Rectal smooth muscle tissue (tissue), 1 donor: ENCODE measurements around the gene BFSP2.

ENCODE experiments used
- H3K27ac ChIP-seq: one replicate; pipeline ENCODE4 v1.7.0; 2013; ENCODE audit warnings: low read depth, low read length, inconsistent platforms
- H3K27me3 ChIP-seq: one replicate; pipeline ENCODE4 v1.7.0; 2013; ENCODE audit warnings: low read length; ENCODE audit not compliant: control insufficient read depth, insufficient read depth
- H3K36me3 ChIP-seq: one replicate; pipeline ENCODE4 v1.7.0; 2013; ENCODE audit warnings: low read length; ENCODE audit not compliant: control insufficient read depth, insufficient read depth
- H3K4me1 ChIP-seq: one replicate; pipeline ENCODE4 v1.7.0; 2013; ENCODE audit warnings: low read length; ENCODE audit not compliant: control insufficient read depth, insufficient read depth
- H3K4me3 ChIP-seq: one replicate; pipeline ENCODE4 v1.7.0; 2013; ENCODE audit warnings: low read length
- H3K9ac ChIP-seq: one replicate; pipeline ENCODE4 v1.7.0; 2013; ENCODE audit warnings: low read length

The BFSP2 gene

GRCh38 chr3:133400006-133400515 is at the start of gene BFSP2:
Gene BFSP2 (plus strand): TSS chr3:133400056. CDS start chr3:133400084, 28 bp downstream.
- Histone ChIP-seq H3K9ac (no peak within 1 kb of the TSS), H3K27me3 (no peaks in the 10 kb centered on the region), H3K4me3 (no peak within 1 kb of the TSS), H3K36me3 (no peaks in the 10 kb centered on the region), H3K27ac (no peak within 1 kb of the TSS), H3K4me1 (no peaks in the 10 kb centered on the region)

- Histone ChIP-seq H3K9ac (no peak overlapping the region), H3K36me3 (no peaks in the 10 kb centered on the region), H3K27ac (no peak overlapping the region), H3K4me1 (no peaks in the 10 kb centered on the region), H3K4me3 (no peak overlapping the region), H3K27me3 (no peaks in the 10 kb centered on the region)
Measured at GRCh38 chr3:133354721-133355120, 45.1 kb upstream of the BFSP2 start.

- Histone ChIP-seq H3K9ac (no peak overlapping the region), H3K27me3 (no peaks in the 10 kb centered on the region), H3K27ac (no peak overlapping the region), H3K4me1 (no peaks in the 10 kb centered on the region), H3K4me3 (no peak overlapping the region), H3K36me3 (no peaks in the 10 kb centered on the region)
Measured at GRCh38 chr3:133360476-133360875, 39.4 kb upstream of the BFSP2 start.

GRCh38 chr3:133361011-133361410 is 38.8 kb upstream of the BFSP2 start:
- Histone ChIP-seq H3K27ac (no peak overlapping the region), H3K4me3 (no peak overlapping the region), H3K9ac (no peak overlapping the region), H3K27me3 (no peaks in the 10 kb centered on the region), H3K36me3 (no peaks in the 10 kb centered on the region), H3K4me1 (no peaks in the 10 kb centered on the region)

GRCh38 chr3:133361435-133361834 is 38.4 kb upstream of the BFSP2 start:
- H3K27me3 ChIP-seq = no peaks in the 10 kb centered on the region
- no peak overlapping the region for H3K9ac ChIP-seq
- H3K27ac ChIP-seq = no peak overlapping the region
- H3K4me3 ChIP-seq = no peak overlapping the region
- no peaks in the 10 kb centered on the region for H3K4me1 ChIP-seq
- H3K36me3 ChIP-seq = no peaks in the 10 kb centered on the region

- H3K27me3 ChIP-seq = no peaks in the 10 kb centered on the region
Measured at GRCh38 chr3:133362539-133362938, 37.3 kb upstream of the BFSP2 start.

GRCh38 chr3:133364704-133365103 is 35.2 kb upstream of the BFSP2 start:
- Histone ChIP-seq H3K4me1 (no peaks in the 10 kb centered on the region), H3K27me3 (no peaks in the 10 kb centered on the region), H3K4me3 (no peak overlapping the region), H3K36me3 (no peaks in the 10 kb centered on the region), H3K27ac (no peak overlapping the region), H3K9ac (no peak overlapping the region)

More at GRCh38 chr3:133362539-133362938, 37.3 kb upstream of the BFSP2 start:
- Histone ChIP-seq H3K27ac (no peak overlapping the region), H3K4me3 (no peak overlapping the region), H3K9ac (no peak overlapping the region), H3K4me1 (no peaks in the 10 kb centered on the region), H3K36me3 (no peaks in the 10 kb centered on the region)

GRCh38 chr3:133366921-133367320 is 32.9 kb upstream of the BFSP2 start:
- no peaks in the 10 kb centered on the region for H3K36me3 ChIP-seq
- H3K27ac ChIP-seq = no peak overlapping the region
- no peaks in the 10 kb centered on the region for H3K4me1 ChIP-seq
- no peaks in the 10 kb centered on the region for H3K27me3 ChIP-seq
- no peak overlapping the region for H3K4me3 ChIP-seq
- H3K9ac ChIP-seq = no peak overlapping the region

- Histone ChIP-seq H3K27ac (no peak overlapping the region), H3K36me3 (no peaks in the 10 kb centered on the region), H3K4me1 (no peaks in the 10 kb centered on the region), H3K4me3 (no peak overlapping the region), H3K27me3 (no peaks in the 10 kb centered on the region), H3K9ac (no peak overlapping the region)
Measured at GRCh38 chr3:133367403-133367802, 32.5 kb upstream of the BFSP2 start.

GRCh38 chr3:133367956-133368355 is 31.9 kb upstream of the BFSP2 start:
- Histone ChIP-seq H3K4me1 (no peaks in the 10 kb centered on the region), H3K27me3 (no peaks in the 10 kb centered on the region), H3K36me3 (no peaks in the 10 kb centered on the region), H3K4me3 (no peak overlapping the region), H3K27ac (no peak overlapping the region), H3K9ac (no peak overlapping the region)

- no peak overlapping the region for H3K4me3 ChIP-seq
- no peak overlapping the region for H3K27ac ChIP-seq
- no peaks in the 10 kb centered on the region for H3K4me1 ChIP-seq
- H3K9ac ChIP-seq = no peak overlapping the region
- H3K36me3 ChIP-seq = no peaks in the 10 kb centered on the region
- no peaks in the 10 kb centered on the region for H3K27me3 ChIP-seq
Measured at GRCh38 chr3:133368371-133369067, 31.3 kb upstream of the BFSP2 start.

- H3K4me1 ChIP-seq = no peaks in the 10 kb centered on the region
- H3K27me3 ChIP-seq = no peaks in the 10 kb centered on the region
- no peak overlapping the region for H3K4me3 ChIP-seq
- H3K27ac ChIP-seq = no peak overlapping the region
- no peaks in the 10 kb centered on the region for H3K36me3 ChIP-seq
- H3K9ac ChIP-seq = no peak overlapping the region
Measured at GRCh38 chr3:133369068-133369440, 30.8 kb upstream of the BFSP2 start.

GRCh38 chr3:133371181-133371580 is 28.7 kb upstream of the BFSP2 start:
- Histone ChIP-seq H3K27me3 (no peaks in the 10 kb centered on the region), H3K9ac (no peak overlapping the region), H3K4me1 (no peaks in the 10 kb centered on the region), H3K36me3 (no peaks in the 10 kb centered on the region), H3K4me3 (no peak overlapping the region), H3K27ac (no peak overlapping the region)
